Right cardiac atrium (tissue), 5 donors: ENCODE measurements around the gene LIPC. TPM values are rescaled to one million over a fixed set of nuclear protein-coding genes. Genes with fewer than 3 reads are reported as not detected.

ENCODE experiments used
- ATAC-seq, 2 donors: fragments of 200-7000 bp; cut with Tn5 transposase; one replicate each; pipeline versions ENCODE4 v1.8.0 to v1.9.1; 2020; ENCODE audit warnings: moderate library complexity in 2 of 2, mild to moderate bottlenecking in 1 of 2
- DNase-seq, 3 donors: peaks; one replicate each; pipeline ENCODE4 v3.0.0-alpha.2; 2020
- H3K27ac ChIP-seq: one replicate; pipeline ENCODE4 v1.5.1; 2013; ENCODE audit warnings: mild to moderate bottlenecking, low read length, control low read depth, moderate library complexity
- H3K27me3 ChIP-seq: one replicate; pipeline ENCODE4 v1.6.1; 2013; ENCODE audit not compliant: control insufficient read depth, insufficient read depth
- H3K4me1 ChIP-seq: one replicate; pipeline ENCODE4 v1.6.1; 2013; ENCODE audit warnings: low read length; ENCODE audit not compliant: control insufficient read depth, insufficient read depth
- H3K4me3 ChIP-seq: one replicate; pipeline ENCODE4 v1.5.1; 2013; ENCODE audit warnings: low read length, control low read depth
- H3K9me3 ChIP-seq: one replicate; pipeline ENCODE4 v1.6.1; 2013; ENCODE audit warnings: low read length; ENCODE audit not compliant: control insufficient read depth
- WGBS: extraction: QIAGEN DNeasy Blood & Tissue Kit; methylation state at CpG from one replicate; pipeline ENCODE4 v1.1.7; 2013; 5-methylcytosine and 5-hydroxymethylcytosine counted together
- intact Hi-C, 4 donors: fragments of 100-400 bp; cut with DNase I; formaldehyde crosslinking; loops; one replicate each; pipeline versions ENCODE4 v1.11.0 to v1.14.0; 2022 to 2023
- polyA plus RNA-seq: library from polyadenylated mRNA; stranded (reverse); fragments of 200-250 nt; gene quantifications from one replicate; pipeline ENCODE4 v1.2.3, GENCODE V29; 2013
- total RNA-seq, 4 donors: library from RNA; stranded (reverse); fragmentation: NEBNext Ultra II Directional; extraction: Animal tissue kit (Norgen Biotek cat#: 25700); gene quantifications; one replicate each; pipeline ENCODE4 v1.2.1, GENCODE V29; 2021
- donor health status: healthy with polysubstance abuse.
- donor health status: DM: no; HTN: yes; CAD: no.
- donor health status: DM: no; HTN: no; CAD: no.
- donor health status: DM: no; HTN: yes; CAD: no; lungs with severe emphysema.
- donor health status: DM: yes; HTN: yes; CAD: no.

Gene LIPC
- total and polyA plus RNA-seq, 5 donors = 0.61 to 1.1 (median 0.88) TPM

GRCh38 chr15:58559904-58560588, 128.3 kb downstream of the LIPC start:
- Histone ChIP-seq H3K27ac (no peak overlapping the region), H3K4me3 (no peak overlapping the region), H3K4me1 (peaks cover 3% of the 10 kb centered on the region), H3K9me3 (no peaks in the 10 kb centered on the region), H3K27me3 (no peaks in the 10 kb centered on the region)
- DNase-seq (no peak), ATAC-seq (peak in 1 of 2 donors; percentile 87)
- intact Hi-C loops = no loop called here
- 74% methylated on average over 6 of the region's 6 CpGs for WGBS

GRCh38 chr15:58561321-58561720, 129.5 kb downstream of the LIPC start:
- intact Hi-C loops = no loop called here
- Histone ChIP-seq H3K9me3 (no peaks in the 10 kb centered on the region), H3K27ac (no peak overlapping the region), H3K4me3 (no peak overlapping the region), H3K27me3 (no peaks in the 10 kb centered on the region), H3K4me1 (no peaks in the 10 kb centered on the region)
- 0% methylated on average over 1 of the region's 1 CpG for WGBS
- no peak for ATAC-seq
- DNase-seq = no peak

- no peak for DNase-seq
- no peak for ATAC-seq
These were observed 130.3 kb downstream of the LIPC start for GRCh38 chr15:58562135-58562534.

GRCh38 chr15:58564981-58565380, 133.2 kb downstream of the LIPC start:
- no peaks in the 10 kb centered on the region for H3K4me1 ChIP-seq
- intact Hi-C loops = no loop called here
- H3K27ac ChIP-seq = no peak overlapping the region
- H3K4me3 ChIP-seq = no peak overlapping the region
- DNase-seq (no peak), ATAC-seq (no peak)
- H3K9me3 ChIP-seq = no peaks in the 10 kb centered on the region
- whole genome bisulfite sequencing = 69% methylated on average over 6 of the region's 6 CpGs
- H3K27me3 ChIP-seq = no peaks in the 10 kb centered on the region

More at GRCh38 chr15:58562135-58562534, 130.3 kb downstream of the LIPC start:
- no peaks in the 10 kb centered on the region for H3K9me3 ChIP-seq
- 48% methylated on average over 3 of the region's 3 CpGs for WGBS
- intact Hi-C loops = no loop called here
- H3K27ac ChIP-seq = no peak overlapping the region
- H3K4me1 ChIP-seq = no peaks in the 10 kb centered on the region
- no peaks in the 10 kb centered on the region for H3K27me3 ChIP-seq
- H3K4me3 ChIP-seq = no peak overlapping the region

- no peak for DNase-seq
- H3K27ac ChIP-seq = no peak overlapping the region
- no peak for ATAC-seq
- H3K27me3 ChIP-seq = no peaks in the 10 kb centered on the region
- no peaks in the 10 kb centered on the region for H3K9me3 ChIP-seq
- 70% methylated on average over 4 of the region's 4 CpGs for WGBS
- H3K4me1 ChIP-seq = no peaks in the 10 kb centered on the region
- no peak overlapping the region for H3K4me3 ChIP-seq
- intact Hi-C loops = no loop called here
These were observed 133.8 kb downstream of the LIPC start for GRCh38 chr15:58565619-58566018.

GRCh38 chr15:58566029-58566428, 134.2 kb downstream of the LIPC start:
- WGBS = 81% methylated on average over 6 of the region's 6 CpGs
- Histone ChIP-seq H3K27me3 (no peaks in the 10 kb centered on the region), H3K9me3 (no peaks in the 10 kb centered on the region), H3K4me3 (no peak overlapping the region), H3K4me1 (no peaks in the 10 kb centered on the region), H3K27ac (no peak overlapping the region)
- DNase-seq = no peak
- intact Hi-C loops = no loop called here
- ATAC-seq = no peak

- 28% methylated on average over 2 of the region's 2 CpGs for WGBS
- Histone ChIP-seq H3K4me1 (no peaks in the 10 kb centered on the region), H3K4me3 (no peak overlapping the region), H3K27ac (no peak overlapping the region), H3K9me3 (no peaks in the 10 kb centered on the region), H3K27me3 (no peaks in the 10 kb centered on the region)
- DNase-seq = peak in 1 of 3 donors; percentile 64
- peak in 1 of 2 donors; percentile 40 for ATAC-seq
- intact Hi-C loops = no loop called here
These were observed 136.4 kb downstream of the LIPC start for GRCh38 chr15:58568157-58568571.

GRCh38 chr15:58569455-58569854, 137.7 kb downstream of the LIPC start:
- no peaks in the 10 kb centered on the region for H3K27me3 ChIP-seq
- intact Hi-C loops = no loop called here
- DNase-seq (no peak), ATAC-seq (no peak)
- H3K4me1 ChIP-seq = no peaks in the 10 kb centered on the region
- 89% methylated on average over 1 of the region's 1 CpG for WGBS
- no peaks in the 10 kb centered on the region for H3K9me3 ChIP-seq
- H3K4me3 ChIP-seq = no peak overlapping the region
- H3K27ac ChIP-seq = no peak overlapping the region

GRCh38 chr15:58571491-58571890, 139.7 kb downstream of the LIPC start:
- DNase-seq (no peak), ATAC-seq (no peak)
- Histone ChIP-seq H3K4me3 (no peak overlapping the region), H3K27ac (no peak overlapping the region), H3K9me3 (no peaks in the 10 kb centered on the region), H3K4me1 (no peaks in the 10 kb centered on the region), H3K27me3 (no peaks in the 10 kb centered on the region)
- intact Hi-C loops = no loop called here
- WGBS = 75% methylated on average over 6 of the region's 6 CpGs

GRCh38 chr15:58572521-58572920, 140.7 kb downstream of the LIPC start:
- intact Hi-C loops = no loop called here
- 81% methylated on average over 4 of the region's 4 CpGs for WGBS
- ATAC-seq (no peak), DNase-seq (no peak)
- Histone ChIP-seq H3K4me3 (no peak overlapping the region), H3K4me1 (no peaks in the 10 kb centered on the region), H3K27me3 (no peaks in the 10 kb centered on the region), H3K27ac (no peak overlapping the region), H3K9me3 (no peaks in the 10 kb centered on the region)

- WGBS = 92% methylated on average over 4 of the region's 4 CpGs
These were observed 141.5 kb downstream of the LIPC start for GRCh38 chr15:58573270-58573669.

GRCh38 chr15:58574631-58575030, 142.8 kb downstream of the LIPC start:
- H3K4me3 ChIP-seq = no peak overlapping the region
- no peak for DNase-seq
- H3K27me3 ChIP-seq = no peaks in the 10 kb centered on the region
- H3K9me3 ChIP-seq = no peaks in the 10 kb centered on the region
- no peaks in the 10 kb centered on the region for H3K4me1 ChIP-seq
- H3K27ac ChIP-seq = no peak overlapping the region
- intact Hi-C loops = no loop called here
- no peak for ATAC-seq
- 71% methylated on average over 4 of the region's 4 CpGs for WGBS

More at GRCh38 chr15:58573270-58573669, 141.5 kb downstream of the LIPC start:
- intact Hi-C loops = no loop called here
- H3K27ac ChIP-seq = no peak overlapping the region
- DNase-seq (no peak), ATAC-seq (no peak)
- H3K9me3 ChIP-seq = no peaks in the 10 kb centered on the region
- no peaks in the 10 kb centered on the region for H3K4me1 ChIP-seq
- H3K27me3 ChIP-seq = no peaks in the 10 kb centered on the region
- H3K4me3 ChIP-seq = no peak overlapping the region
